Glutamatergic neuron (in vitro differentiated cells): Measurements from ENCODE around the gene NUP210. TPM values are rescaled to one million over a fixed set of nuclear protein-coding genes. Genes with fewer than 3 reads are reported as not detected.

Experiments
- DNase-seq: peaks from one replicate; pipeline ENCODE4 v3.0.0; 2022
- H3K27ac Mint-ChIP-seq: one replicate; pipeline ENCODE4 v1.8.0; 2020; ENCODE audit warnings: mild to moderate bottlenecking, mixed read lengths, inconsistent platforms; ENCODE audit not compliant: unreplicated experiment
- H3K27me3 Mint-ChIP-seq: one replicate; pipeline ENCODE4 v1.8.0; 2020; ENCODE audit warnings: mild to moderate bottlenecking, moderate library complexity, mixed read lengths, inconsistent platforms; ENCODE audit not compliant: unreplicated experiment
- H3K36me3 Mint-ChIP-seq: one replicate; pipeline ENCODE4 v1.8.0; 2020; ENCODE audit warnings: mild to moderate bottlenecking, mixed read lengths, inconsistent platforms; ENCODE audit not compliant: unreplicated experiment
- H3K4me1 Mint-ChIP-seq: one replicate; pipeline ENCODE4 v1.8.0; 2020; ENCODE audit warnings: mild to moderate bottlenecking, low read depth, mixed read lengths, inconsistent platforms; ENCODE audit not compliant: unreplicated experiment
- H3K4me3 Mint-ChIP-seq: one replicate; pipeline ENCODE4 v1.8.0; 2020; ENCODE audit warnings: mild to moderate bottlenecking, mixed read lengths, inconsistent platforms; ENCODE audit not compliant: unreplicated experiment
- H3K9me3 Mint-ChIP-seq: one replicate; pipeline ENCODE4 v1.8.0; 2020; ENCODE audit warnings: mild to moderate bottlenecking, moderate library complexity, mixed read lengths, inconsistent platforms; ENCODE audit not compliant: unreplicated experiment
- total RNA-seq: library from RNA; stranded (reverse); fragmentation: NEBNext Ultra II Directional; extraction: Animal tissue kit (Norgen Biotek cat#: 25700); gene quantifications from one replicate; pipeline ENCODE4 v1.2.1, GENCODE V29; 2021; ENCODE audit not compliant: unreplicated experiment
- TF ChIP-seq, protein P1 (sequence below): fragments of 200-600 bp; sonication (generic); IDR thresholded peaks from one replicate; pipeline ENCODE4 v1.5.0; 2021; ENCODE audit not compliant: partially characterized antibody, unreplicated experiment

NUP210 gene
- total RNA-seq, 1 donor from 2014 or later = 2.4 TPM

DNA sequence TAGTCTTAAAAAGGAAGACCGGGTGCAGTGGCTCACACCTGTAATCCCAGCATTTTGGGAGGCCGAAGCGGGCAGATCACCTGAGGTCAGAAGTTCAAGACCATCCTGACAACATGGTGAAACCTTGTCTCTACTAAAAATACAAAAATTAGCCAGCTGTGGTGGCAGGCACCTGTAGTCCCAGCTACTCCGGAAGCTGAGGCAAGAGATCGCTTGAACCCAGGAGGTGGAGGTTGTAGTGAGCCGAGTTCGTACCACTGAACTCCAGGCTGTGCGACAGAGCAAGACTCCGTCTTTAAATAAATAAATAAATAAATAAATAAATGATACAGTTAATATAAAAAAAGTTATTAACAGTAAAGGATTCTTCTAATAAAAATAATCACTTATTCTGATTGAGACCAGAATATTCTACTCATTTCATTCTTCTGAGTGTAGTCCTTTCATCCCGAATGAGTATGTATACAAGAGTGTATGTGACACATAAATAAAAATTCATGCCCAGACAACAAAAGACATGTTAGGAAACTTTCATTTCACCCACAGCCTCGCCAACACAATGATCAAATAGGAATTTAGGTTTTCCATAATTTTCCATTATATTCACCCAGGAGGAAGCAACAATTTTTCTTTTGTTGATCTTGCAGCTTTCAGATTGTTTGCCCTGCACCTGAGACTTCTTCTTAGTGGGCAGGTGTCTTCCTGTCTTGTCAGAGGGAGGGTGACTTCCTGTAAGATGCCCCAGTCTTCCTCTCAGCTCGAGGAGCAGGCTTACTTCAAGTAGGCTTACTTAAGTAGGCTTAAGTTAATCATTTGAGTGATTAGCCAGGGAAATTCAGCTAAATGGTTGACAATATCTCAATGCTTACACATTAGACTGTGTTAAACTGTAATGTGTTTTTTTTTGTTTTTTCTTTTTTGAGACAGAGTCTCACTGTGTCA lies 7.8 kb upstream of the NUP210 start:
- TF ChIP-seq, protein P1, sequence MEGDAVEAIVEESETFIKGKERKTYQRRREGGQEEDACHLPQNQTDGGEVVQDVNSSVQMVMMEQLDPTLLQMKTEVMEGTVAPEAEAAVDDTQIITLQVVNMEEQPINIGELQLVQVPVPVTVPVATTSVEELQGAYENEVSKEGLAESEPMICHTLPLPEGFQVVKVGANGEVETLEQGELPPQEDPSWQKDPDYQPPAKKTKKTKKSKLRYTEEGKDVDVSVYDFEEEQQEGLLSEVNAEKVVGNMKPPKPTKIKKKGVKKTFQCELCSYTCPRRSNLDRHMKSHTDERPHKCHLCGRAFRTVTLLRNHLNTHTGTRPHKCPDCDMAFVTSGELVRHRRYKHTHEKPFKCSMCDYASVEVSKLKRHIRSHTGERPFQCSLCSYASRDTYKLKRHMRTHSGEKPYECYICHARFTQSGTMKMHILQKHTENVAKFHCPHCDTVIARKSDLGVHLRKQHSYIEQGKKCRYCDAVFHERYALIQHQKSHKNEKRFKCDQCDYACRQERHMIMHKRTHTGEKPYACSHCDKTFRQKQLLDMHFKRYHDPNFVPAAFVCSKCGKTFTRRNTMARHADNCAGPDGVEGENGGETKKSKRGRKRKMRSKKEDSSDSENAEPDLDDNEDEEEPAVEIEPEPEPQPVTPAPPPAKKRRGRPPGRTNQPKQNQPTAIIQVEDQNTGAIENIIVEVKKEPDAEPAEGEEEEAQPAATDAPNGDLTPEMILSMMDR = no peak
- Mint-ChIP-seq H3K4me3 (no peak overlapping the region), H3K36me3 (no peaks in the 10 kb centered on the region), H3K9me3 (peaks cover 2% of the 10 kb centered on the region), H3K4me1 (peaks cover under 1% of the 10 kb centered on the region), H3K27me3 (peaks cover 8% of the 10 kb centered on the region), H3K27ac (no peak overlapping the region)
- no peak for DNase-seq

DNA sequence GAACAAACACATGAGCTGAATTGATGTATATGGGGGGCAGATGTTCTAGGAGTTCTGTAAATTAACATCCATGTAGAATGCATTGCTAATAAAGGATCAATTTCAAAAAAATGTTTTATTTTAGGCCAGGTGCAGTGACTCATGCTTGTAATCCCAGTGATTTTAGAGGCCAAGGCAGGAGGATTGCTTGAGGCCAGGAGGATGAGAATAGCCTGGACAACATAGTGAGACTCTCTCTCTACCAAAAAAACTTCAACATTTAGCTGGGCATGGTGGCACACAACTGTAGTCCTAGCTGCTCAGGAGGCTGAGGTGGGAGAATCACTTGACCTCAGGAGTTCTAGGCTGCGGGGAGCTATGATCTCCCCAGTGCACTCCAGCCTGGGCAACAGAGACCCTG lies 6.5 kb upstream of the NUP210 start:
- H3K27ac Mint-ChIP-seq = no peak overlapping the region
- H3K27me3 Mint-ChIP-seq = peaks cover 8% of the 10 kb centered on the region
- no peaks in the 10 kb centered on the region for H3K4me1 Mint-ChIP-seq
- TF ChIP-seq, protein P1 = no peak
- peaks cover 2% of the 10 kb centered on the region for H3K9me3 Mint-ChIP-seq
- no peak overlapping the region for H3K4me3 Mint-ChIP-seq
- DNase-seq = no peak
- H3K36me3 Mint-ChIP-seq = no peaks in the 10 kb centered on the region

DNA sequence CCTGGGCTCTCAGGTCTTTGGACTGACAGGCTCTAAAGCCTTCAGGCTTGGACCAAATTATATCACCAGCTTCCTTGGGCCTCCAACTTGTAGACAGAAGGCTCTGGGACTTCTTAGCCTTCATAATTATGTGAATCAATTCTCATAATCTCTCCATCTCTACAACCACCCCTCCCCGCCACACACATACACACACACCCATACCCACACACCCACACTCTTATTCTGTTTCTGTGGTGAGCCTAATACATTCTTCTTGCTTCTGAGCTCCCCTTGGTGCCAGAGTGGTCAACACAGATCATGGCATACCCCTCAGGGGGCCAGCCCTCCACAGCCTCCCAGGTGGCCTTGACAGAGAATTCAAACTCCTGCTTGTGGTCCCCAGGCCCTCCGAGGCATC lies 5.6 kb upstream of the NUP210 start:
- no peak for DNase-seq
- no peaks in the 10 kb centered on the region for H3K36me3 Mint-ChIP-seq
- H3K4me3 Mint-ChIP-seq = no peak overlapping the region
- H3K27me3 Mint-ChIP-seq = peaks cover 13% of the 10 kb centered on the region
- no peak overlapping the region for H3K27ac Mint-ChIP-seq
- H3K4me1 Mint-ChIP-seq = no peaks in the 10 kb centered on the region
- TF ChIP-seq, protein P1 = no peak
- H3K9me3 Mint-ChIP-seq = peaks cover 4% of the 10 kb centered on the region

DNA sequence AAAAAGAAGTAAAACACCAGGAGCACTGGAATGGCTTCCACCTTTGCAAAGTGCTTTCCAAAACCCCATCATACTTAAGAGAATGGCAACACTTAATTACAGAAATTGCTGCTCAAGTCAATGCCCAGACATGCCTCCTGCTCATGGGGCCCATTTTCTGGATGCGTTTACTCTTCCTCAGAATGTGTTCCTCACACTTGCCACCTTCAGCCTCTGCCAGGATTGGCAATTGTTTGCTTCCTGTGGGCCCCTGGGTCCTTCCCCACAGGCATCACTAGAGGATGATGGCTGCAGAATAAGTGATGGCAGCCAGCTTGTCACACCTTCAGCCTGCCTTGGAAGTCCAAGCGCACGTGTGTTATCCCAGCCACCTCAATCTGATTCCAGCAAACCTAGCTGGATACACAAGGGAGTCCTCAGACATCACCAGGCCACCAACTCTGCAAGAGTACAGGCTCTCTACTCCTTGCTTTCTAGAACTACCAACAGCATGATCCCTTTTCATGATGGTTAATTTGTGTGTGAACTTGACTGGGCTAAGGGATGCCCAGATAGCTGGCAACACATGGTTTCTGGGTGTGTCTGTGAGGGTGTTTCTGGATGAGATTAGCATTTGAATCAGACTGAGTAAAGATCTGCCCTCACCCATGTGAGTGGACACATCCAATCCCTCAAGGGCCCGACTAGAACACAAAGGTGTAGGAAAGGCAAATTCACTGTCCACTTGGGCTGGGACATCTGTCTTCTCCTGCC lies 4.9 kb upstream of the NUP210 start:
- Mint-ChIP-seq H3K36me3 (no peaks in the 10 kb centered on the region), H3K4me1 (no peaks in the 10 kb centered on the region), H3K27me3 (peaks cover 13% of the 10 kb centered on the region), H3K4me3 (no peak overlapping the region), H3K27ac (no peak overlapping the region), H3K9me3 (peaks cover 4% of the 10 kb centered on the region)
- no peak for DNase-seq
- TF ChIP-seq, protein P1 = no peak
